HuH-7 (cell line): ENCODE results near the gene SARNP.

Experiments
- DNase-seq: peaks from one replicate; pipeline ENCODE4 v3.0.0; 2011; ENCODE audit warnings: low spot score

Gene SARNP

GRCh38 chr12:55724226-55724939 lies 93.1 kb downstream of the SARNP start:
- DNase-seq: peak; percentile 77

- DNase-seq: no peak
These were observed 93.9 kb downstream of the SARNP start for GRCh38 chr12:55723516-55724225.

DNA sequence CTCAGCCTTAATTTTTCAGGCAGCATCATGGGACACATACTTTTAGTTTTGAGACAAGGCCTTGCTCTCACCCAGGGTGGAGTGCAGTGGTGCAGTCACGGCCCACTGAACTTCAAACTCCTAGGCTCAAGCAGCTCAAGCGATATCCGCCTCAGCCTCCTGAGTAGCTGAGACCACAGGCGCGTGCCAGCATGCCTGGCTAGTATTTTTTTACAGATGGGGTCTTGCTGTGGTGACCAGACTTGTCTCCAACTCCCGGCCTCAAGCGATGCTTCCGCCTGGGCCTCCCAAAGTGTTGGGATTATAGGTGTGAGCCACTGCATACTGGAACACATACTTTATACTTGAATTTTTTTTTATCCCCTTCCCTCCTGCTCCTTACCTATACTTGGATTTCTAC lies 94.6 kb downstream of the SARNP start:
- no peak for DNase-seq

- DNase-seq: no peak
These were observed 95.8 kb downstream of the SARNP start for GRCh38 chr12:55721601-55722213.

- DNase-seq: peak; percentile 71
These were observed 96.6 kb downstream of the SARNP start for GRCh38 chr12:55720894-55721444.

- DNase-seq: peak; percentile 87
These were observed 97.4 kb downstream of the SARNP start, which contains the start of gene RDH5 for GRCh38 chr12:55720071-55720564. Gene RDH5 (plus strand): TSS chr12:55720393. CDS start chr12:55721185, 792 bp downstream.

DNA sequence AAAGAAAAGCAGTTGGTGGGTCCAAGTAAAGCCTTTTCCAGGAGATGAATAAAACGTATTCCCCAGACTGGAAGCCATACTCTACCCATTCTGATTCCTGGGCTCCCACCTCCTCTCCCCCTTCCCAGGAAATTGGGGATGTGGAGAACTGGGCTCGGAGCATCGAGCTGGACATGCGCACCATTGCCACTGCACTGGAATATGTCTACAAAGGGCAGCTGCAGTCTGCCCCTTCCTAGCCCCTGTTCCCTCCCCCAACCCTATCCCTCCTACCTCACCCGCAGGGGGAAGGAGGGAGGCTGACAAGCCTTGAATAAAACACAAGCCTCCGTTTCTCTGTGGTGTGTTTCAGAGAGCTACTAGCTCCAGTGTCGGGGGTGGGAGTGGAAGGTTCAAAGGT lies 98.2 kb downstream of the SARNP start:
- no peak for DNase-seq

DNA sequence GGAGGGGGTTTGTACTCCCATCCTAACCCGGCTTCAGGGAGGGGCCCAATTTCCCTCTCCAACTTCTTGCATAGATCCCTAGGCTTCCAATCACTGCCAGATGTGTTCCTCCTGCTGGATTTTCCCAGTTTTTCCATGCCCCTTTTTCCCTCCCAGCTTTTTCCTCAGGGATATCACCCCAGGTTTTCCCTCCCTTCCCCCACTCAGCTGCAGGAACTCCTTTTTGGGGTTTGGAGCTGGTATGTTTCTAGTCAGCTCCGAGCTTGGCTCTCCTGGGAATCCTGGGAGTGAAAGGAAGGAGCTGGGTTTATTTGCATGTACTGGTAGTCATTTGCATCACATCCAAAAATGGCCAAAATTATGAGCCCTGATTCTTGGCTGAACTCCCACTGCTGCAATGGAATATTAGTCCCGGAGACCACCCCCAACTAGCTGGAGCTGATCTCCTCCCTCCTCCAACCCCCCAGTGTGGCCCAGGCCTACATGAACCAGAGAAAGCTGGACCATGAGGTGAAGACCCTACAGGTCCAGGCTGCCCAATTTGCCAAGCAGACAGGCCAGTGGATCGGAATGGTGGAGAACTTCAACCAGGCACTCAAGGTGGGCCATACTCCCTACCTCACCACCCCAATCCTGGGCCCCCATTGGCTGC lies 98.8 kb downstream of the SARNP start:
- DNase-seq: no peak

DNA sequence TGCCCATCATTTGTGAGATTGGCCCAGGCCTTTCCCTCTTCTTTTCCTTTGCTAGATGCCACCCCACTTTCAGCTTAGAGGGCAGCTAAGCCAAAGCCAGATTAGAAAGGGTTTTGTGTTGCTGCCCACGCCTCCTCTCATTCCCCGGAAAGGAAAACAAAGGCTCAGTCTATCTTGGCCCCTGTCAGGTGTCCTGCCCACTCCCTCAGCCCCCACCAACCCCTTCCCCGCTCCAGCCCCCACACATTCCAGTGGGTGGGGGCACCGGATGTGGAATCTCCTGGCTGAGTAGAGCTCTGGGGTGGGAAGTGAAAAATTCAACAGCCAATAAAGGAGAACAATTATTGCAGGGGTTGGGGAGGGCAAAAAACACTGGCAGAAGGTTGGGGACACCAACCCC lies 99.5 kb downstream of the SARNP start:
- DNase-seq: no peak

- DNase-seq: no peak
These were observed 100.2 kb downstream of the SARNP start for GRCh38 chr12:55717011-55718007.

GRCh38 chr12:55716582-55716957 lies 101.0 kb downstream of the SARNP start:
- no peak for DNase-seq

DNA sequence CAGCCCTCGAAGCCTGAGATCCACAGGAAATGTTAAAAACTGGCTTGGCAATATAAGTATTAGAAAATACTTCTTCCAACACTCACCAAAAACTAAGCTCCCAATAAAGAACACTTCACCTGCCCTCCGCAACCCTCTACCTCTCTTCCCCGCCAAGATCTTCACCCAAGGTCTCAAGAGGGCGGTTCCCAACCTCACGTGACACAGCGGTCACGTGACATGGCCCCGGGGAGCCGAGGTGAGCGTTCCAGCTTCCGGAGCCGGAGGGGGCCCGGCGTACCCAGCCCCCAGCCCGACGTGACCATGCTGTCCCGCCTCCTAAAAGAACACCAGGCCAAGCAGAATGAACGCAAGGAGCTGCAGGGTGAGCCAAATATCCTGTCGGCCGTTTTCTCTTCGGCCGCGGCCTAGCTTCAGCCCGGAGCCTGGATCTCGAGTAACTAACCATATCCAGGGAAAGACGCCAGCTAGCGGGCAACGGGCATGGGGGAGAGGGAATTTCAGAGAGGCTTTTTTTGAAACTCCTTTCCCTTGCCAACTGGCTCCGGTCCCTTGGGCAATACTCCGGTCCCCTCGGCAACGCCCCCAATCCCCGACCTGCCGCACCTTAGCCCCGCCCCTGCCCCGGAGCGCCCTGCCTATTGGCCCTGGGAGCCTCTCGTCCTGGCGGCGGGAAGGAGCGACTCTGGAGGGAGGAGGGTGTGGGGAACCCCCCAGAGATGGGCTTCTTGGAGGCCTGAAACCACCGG lies 101.5 kb downstream of the SARNP start, which contains the start of gene BLOC1S1:
TSS of gene BLOC1S1 (plus strand) at position 214 of the 749 bp plus-strand sequence. CDS start at position 220, 6 bp downstream.
- DNase-seq: peak; percentile 96

GRCh38 chr12:55715169-55715764 lies 102.3 kb downstream of the SARNP start:
- no peak for DNase-seq

DNA sequence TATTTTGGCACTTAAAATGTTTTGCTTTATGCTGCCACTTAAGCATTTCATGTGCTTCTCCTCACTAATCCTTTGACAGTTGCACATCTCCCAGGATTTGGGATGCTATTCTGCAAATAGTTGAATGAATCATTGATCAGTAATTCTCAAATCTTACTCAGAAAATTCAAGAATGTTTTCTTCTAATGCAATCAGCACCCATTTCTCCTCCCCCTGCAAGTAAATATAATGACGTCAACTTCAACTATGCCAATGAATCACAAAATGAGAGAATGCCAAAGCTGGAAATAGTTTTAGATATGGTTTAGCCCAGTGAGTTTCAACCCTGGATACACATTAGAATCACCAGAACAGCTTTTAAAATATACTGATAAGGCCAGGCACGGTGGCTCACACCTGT lies 103.8 kb downstream of the SARNP start:
- DNase-seq: no peak

DNA sequence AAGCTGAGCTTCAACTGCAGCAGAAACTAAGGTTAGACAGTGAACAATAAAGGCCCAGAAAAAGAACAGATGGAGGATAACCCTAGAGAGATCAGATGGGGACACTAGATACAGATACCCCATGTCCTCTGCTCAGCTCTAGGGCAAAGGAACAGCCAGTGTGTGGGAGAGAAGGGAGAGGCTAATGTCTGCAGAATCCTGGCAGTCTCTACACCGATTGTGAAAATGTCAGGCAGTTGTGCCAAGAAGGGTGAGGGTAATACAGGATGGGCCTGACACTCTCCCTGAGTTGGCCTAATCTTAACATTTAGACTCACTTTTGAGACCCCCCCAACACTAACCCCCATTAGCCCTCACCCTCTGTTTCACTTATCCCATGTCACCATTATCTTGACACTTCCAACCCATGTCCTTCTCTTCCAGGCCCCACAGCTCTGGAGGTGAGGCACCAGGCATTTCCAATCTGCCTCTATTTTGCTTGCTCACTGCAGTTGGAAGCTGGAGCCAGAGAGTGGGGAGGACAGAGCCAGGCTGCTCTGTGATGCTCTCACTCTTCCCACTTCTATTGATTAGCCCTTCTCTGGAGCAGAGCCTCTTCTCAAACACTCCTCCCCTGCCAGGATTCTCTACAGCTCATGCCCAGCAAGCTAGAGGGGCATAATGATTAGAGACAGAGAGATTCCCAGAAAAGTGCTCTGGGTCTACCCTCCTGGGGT lies 104.7 kb downstream of the SARNP start:
- no peak for DNase-seq

GRCh38 chr12:55711786-55712553 lies 105.6 kb downstream of the SARNP start:
- DNase-seq: no peak

GRCh38 chr12:55708695-55709233 lies 108.8 kb downstream of the SARNP start:
- DNase-seq: no peak
